HepG2 (cell line): ENCODE results near the gene SLC13A5. TPM values are rescaled to one million over a fixed set of nuclear protein-coding genes. Genes with fewer than 3 reads are reported as not detected.

Experiments used
- HNF4A ChIP-seq: sonication (generic); formaldehyde crosslinking; IDR thresholded peaks from 2 replicates; pipeline ENCODE4 v1.4.0; 2020; ENCODE audit warnings: missing genetic modification reagents
- POLR2A ChIP-seq, 2 experiments: IDR thresholded peaks; 2 replicates each; pipeline ENCODE4 v1.6.1; 2011; ENCODE audit warnings: low read depth in 2 of 2, low read length in 2 of 2, mild to moderate bottlenecking in 1 of 2, moderate library complexity in 1 of 2; ENCODE audit not compliant: insufficient read depth in 1 of 2
- RFXAP ChIP-seq: sonication (generic); formaldehyde crosslinking; IDR thresholded peaks from 2 replicates; pipeline ENCODE4 v1.4.0; 2020; ENCODE audit warnings: missing genetic modification reagents, borderline replicate concordance
- SIX4 ChIP-seq: sonication (generic); formaldehyde crosslinking; IDR thresholded peaks from 2 replicates; pipeline ENCODE4 v1.4.0; 2020; ENCODE audit warnings: missing genetic modification reagents
- TMF1 ChIP-seq: sonication (generic); formaldehyde crosslinking; IDR thresholded peaks from 2 replicates; pipeline ENCODE4 v1.8.1; 2022; ENCODE audit warnings: low read depth, missing genetic modification reagents
- ZMYM2 ChIP-seq: sonication (generic); formaldehyde crosslinking; IDR thresholded peaks from 2 replicates; pipeline ENCODE4 v1.8.0; 2022; ENCODE audit warnings: mild to moderate bottlenecking, missing genetic modification reagents
- ZNF18 ChIP-seq: sonication (generic); formaldehyde crosslinking; IDR thresholded peaks from 2 replicates; pipeline ENCODE4 v1.8.0; 2022; ENCODE audit warnings: mild to moderate bottlenecking, missing genetic modification reagents; ENCODE audit not compliant: insufficient replicate concordance
- ZNF3 ChIP-seq: IDR thresholded peaks from 2 replicates; pipeline ENCODE4 v1.7.0; 2017; ENCODE audit warnings: inconsistent platforms
- ZNF362 ChIP-seq: sonication (generic); formaldehyde crosslinking; IDR thresholded peaks from 2 replicates; pipeline ENCODE4 v1.4.0; 2020; ENCODE audit warnings: missing genetic modification reagents, mild to moderate bottlenecking, borderline replicate concordance
- ZNF549 ChIP-seq: sonication (generic); formaldehyde crosslinking; IDR thresholded peaks from 2 replicates; pipeline ENCODE4 v1.5.0; 2020; ENCODE audit warnings: missing genetic modification reagents
- ZNF607 ChIP-seq: sonication (generic); formaldehyde crosslinking; IDR thresholded peaks from 2 replicates; pipeline ENCODE4 v1.5.1; 2020; ENCODE audit warnings: missing genetic modification reagents, mild to moderate bottlenecking, borderline replicate concordance
- ZNF770 ChIP-seq: sonication (generic); formaldehyde crosslinking; IDR thresholded peaks from 2 replicates; pipeline ENCODE4 v1.5.0; 2020; ENCODE audit warnings: mild to moderate bottlenecking, missing genetic modification reagents
- polyA plus RNA-seq, 8 experiments: library from polyadenylated mRNA; depleted of rRNA in 3 of 8; stranded (reverse) in 7 of 8; unstranded in 1 of 8; fragments of >200 nt; fragmentation: Illumina TruSeq in 4 of 8; extraction: Trizol in 4 of 8; gene quantifications; 2 replicates each; pipeline versions ENCODE4 v1.2.1 to v1.2.3, GENCODE V29; 2011 to 2016; ENCODE audit warnings: low read depth in 4 of 8, missing spikeins in 1 of 8, mixed read lengths in 1 of 8; ENCODE audit not compliant: insufficient read depth in 1 of 8
- total RNA-seq, 5 experiments: library from RNA; depleted of rRNA; stranded (reverse); fragments of >200 nt; fragmentation: Illumina TruSeq; extraction: Trizol; gene quantifications; 2 replicates each; pipeline ENCODE4 v1.2.3, GENCODE V29; 2016; ENCODE audit warnings: low read depth in 1 of 5
- TF ChIP-seq, protein P1 (sequence below): sonication (generic); formaldehyde crosslinking; IDR thresholded peaks from 2 replicates; pipeline ENCODE4 v1.4.0; 2020; ENCODE audit warnings: mild to moderate bottlenecking, missing genetic modification reagents
- TF ChIP-seq, protein P2 (sequence below): sonication (generic); formaldehyde crosslinking; IDR thresholded peaks from 2 replicates; pipeline ENCODE4 v1.9.0; 2021; ENCODE audit warnings: missing genetic modification reagents, borderline replicate concordance
- TF ChIP-seq, protein P3 (sequence below): IDR thresholded peaks from 2 replicates; pipeline ENCODE4 v1.6.1; 2016; ENCODE audit warnings: low read depth
- TF ChIP-seq, protein P4 (sequence below): sonication (generic); formaldehyde crosslinking; IDR thresholded peaks from 2 replicates; pipeline ENCODE4; 2020; ENCODE audit warnings: missing genetic modification reagents, mild to moderate bottlenecking, borderline replicate concordance

Gene SLC13A5
- total and polyA plus RNA-seq, 2 of the 13 experiments (the other 11 are each of a cell fraction or from before 2014, with no cell fraction given) = 42.8 to 310 TPM

GRCh38 chr17:6651919-6652452 lies 61.2 kb downstream of the SLC13A5 start (continued):
- TF ChIP-seq ZNF770 (CRISPR knock-in tag) = peak; percentile 74
- no peak for TF ChIP-seq HNF4A (CRISPR knock-in tag)
- TF ChIP-seq, protein P1, sequence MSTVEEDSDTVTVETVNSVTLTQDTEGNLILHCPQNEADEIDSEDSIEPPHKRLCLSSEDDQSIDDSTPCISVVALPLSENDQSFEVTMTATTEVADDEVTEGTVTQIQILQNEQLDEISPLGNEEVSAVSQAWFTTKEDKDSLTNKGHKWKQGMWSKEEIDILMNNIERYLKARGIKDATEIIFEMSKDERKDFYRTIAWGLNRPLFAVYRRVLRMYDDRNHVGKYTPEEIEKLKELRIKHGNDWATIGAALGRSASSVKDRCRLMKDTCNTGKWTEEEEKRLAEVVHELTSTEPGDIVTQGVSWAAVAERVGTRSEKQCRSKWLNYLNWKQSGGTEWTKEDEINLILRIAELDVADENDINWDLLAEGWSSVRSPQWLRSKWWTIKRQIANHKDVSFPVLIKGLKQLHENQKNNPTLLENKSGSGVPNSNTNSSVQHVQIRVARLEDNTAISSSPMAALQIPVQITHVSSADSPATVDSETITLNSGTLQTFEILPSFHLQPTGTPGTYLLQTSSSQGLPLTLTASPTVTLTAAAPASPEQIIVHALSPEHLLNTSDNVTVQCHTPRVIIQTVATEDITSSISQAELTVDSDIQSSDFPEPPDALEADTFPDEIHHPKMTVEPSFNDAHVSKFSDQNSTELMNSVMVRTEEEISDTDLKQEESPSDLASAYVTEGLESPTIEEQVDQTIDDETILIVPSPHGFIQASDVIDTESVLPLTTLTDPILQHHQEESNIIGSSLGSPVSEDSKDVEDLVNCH (CRISPR knock-in tag) = peak; percentile 95; the same call in 1 of the 2 replicates
- TF ChIP-seq, protein P2, sequence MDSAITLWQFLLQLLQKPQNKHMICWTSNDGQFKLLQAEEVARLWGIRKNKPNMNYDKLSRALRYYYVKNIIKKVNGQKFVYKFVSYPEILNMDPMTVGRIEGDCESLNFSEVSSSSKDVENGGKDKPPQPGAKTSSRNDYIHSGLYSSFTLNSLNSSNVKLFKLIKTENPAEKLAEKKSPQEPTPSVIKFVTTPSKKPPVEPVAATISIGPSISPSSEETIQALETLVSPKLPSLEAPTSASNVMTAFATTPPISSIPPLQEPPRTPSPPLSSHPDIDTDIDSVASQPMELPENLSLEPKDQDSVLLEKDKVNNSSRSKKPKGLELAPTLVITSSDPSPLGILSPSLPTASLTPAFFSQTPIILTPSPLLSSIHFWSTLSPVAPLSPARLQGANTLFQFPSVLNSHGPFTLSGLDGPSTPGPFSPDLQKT (CRISPR knock-in tag) = no peak; the same call in 1 of the 2 replicates
- 0 out of 2 replicates have a peak, but pooled peaks have one; percentile 44 for TF ChIP-seq TMF1 (CRISPR knock-in tag)
- TF ChIP-seq ZNF607 (CRISPR knock-in tag) = peak; percentile 99
- TF ChIP-seq ZNF3 (CRISPR knock-in tag) = no peak
- TF ChIP-seq, protein P3, sequence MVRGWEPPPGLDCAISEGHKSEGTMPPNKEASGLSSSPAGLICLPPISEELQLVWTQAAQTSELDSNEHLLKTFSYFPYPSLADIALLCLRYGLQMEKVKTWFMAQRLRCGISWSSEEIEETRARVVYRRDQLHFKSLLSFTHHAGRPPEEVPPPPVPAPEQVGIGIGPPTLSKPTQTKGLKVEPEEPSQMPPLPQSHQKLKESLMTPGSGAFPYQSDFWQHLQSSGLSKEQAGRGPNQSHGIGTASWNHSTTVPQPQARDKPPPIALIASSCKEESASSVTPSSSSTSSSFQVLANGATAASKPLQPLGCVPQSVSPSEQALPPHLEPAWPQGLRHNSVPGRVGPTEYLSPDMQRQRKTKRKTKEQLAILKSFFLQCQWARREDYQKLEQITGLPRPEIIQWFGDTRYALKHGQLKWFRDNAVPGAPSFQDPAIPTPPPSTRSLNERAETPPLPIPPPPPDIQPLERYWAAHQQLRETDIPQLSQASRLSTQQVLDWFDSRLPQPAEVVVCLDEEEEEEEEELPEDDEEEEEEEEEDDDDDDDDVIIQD (CRISPR knock-in tag) = no peak
- TF ChIP-seq, protein P4, sequence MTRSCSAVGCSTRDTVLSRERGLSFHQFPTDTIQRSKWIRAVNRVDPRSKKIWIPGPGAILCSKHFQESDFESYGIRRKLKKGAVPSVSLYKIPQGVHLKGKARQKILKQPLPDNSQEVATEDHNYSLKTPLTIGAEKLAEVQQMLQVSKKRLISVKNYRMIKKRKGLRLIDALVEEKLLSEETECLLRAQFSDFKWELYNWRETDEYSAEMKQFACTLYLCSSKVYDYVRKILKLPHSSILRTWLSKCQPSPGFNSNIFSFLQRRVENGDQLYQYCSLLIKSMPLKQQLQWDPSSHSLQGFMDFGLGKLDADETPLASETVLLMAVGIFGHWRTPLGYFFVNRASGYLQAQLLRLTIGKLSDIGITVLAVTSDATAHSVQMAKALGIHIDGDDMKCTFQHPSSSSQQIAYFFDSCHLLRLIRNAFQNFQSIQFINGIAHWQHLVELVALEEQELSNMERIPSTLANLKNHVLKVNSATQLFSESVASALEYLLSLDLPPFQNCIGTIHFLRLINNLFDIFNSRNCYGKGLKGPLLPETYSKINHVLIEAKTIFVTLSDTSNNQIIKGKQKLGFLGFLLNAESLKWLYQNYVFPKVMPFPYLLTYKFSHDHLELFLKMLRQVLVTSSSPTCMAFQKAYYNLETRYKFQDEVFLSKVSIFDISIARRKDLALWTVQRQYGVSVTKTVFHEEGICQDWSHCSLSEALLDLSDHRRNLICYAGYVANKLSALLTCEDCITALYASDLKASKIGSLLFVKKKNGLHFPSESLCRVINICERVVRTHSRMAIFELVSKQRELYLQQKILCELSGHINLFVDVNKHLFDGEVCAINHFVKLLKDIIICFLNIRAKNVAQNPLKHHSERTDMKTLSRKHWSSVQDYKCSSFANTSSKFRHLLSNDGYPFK (CRISPR knock-in tag) = peak; percentile 91
- peak; percentile 94 for TF ChIP-seq ZMYM2 (CRISPR knock-in tag)
- no peak; the same call in 1 of the 2 replicates for TF ChIP-seq ZNF362 (CRISPR knock-in tag)
- TF ChIP-seq ZNF18 = peak; percentile 94
- TF ChIP-seq ZNF549 = no peak
- peak; percentile 75; the same call in 1 of the 2 replicates for TF ChIP-seq RFXAP (CRISPR knock-in tag)
- TF ChIP-seq SIX4 (CRISPR knock-in tag) = peak; percentile 29; the same call in 1 of the 2 replicates
- no peak for TF ChIP-seq POLR2A (IDR thresholded peaks at IDR 0.05; ENCODE audit: insufficient read depth in 1 of 2, low read depth in 2 of 2, low read length in 2 of 2)
